ENCODE results near the gene ABI1.
A peak's percentile ranks its signal among the peaks of the same experiment; 100 is the strongest.

The ABI1 gene

GRCh38 chr10:26737730-26738129 is 123.0 kb downstream of the ABI1 start:
- TF ChIP-seq SPI1 (IDR thresholded peaks at IDR 0.05; ENCODE audit: borderline replicate concordance, low read depth), result peak; percentile 69
- TF ChIP-seq REST (IDR thresholded peaks at IDR 0.05; ENCODE audit: insufficient replicate concordance, low read depth), result no peak
- Histone ChIP-seq H3K27me3 (ENCODE audit: insufficient read depth, poor library complexity, severe bottlenecking) (no peaks in the 10 kb centered on the region), H3K4me3 (replicated peaks; ENCODE audit: insufficient read depth, low read length) (no peak overlapping the region), H3K27ac (replicated peaks) (peak overlapping the region; percentile 23; the same call in 1 of the 2 replicates)
- DNase-seq (ENCODE audit: low read depth in 1 of 2, low spot score in 1 of 2), result peak; percentile 4 to 51

DNA sequence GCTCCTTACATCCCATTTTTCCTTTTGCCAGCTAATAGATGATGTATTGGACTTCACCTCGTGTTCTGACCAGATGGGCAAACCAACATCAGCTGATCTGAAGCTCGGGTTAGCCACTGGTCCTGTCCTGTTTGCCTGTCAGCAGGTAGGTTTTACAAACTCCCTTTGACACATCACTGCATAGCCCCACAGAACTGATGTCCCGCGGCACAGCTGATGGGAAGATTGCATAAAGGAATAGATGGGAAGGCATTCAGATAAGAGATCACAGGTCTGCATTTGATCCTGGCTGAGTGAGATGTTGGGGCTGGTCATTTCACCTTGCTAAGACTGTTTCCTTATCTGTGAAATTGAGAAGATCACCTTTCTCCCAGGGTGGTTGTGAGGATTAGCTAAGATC is 125.3 kb downstream of the ABI1 start:
- TF ChIP-seq GABPA (IDR thresholded peaks at IDR 0.05; ENCODE audit: low read depth) (no peak), SPI1 (IDR thresholded peaks at IDR 0.05; ENCODE audit: borderline replicate concordance, low read depth) (no peak), POLR2AphosphoS5 (IDR thresholded peaks at IDR 0.05; ENCODE audit: low read depth) (no peak), REST (IDR thresholded peaks at IDR 0.05; ENCODE audit: insufficient replicate concordance, low read depth) (no peak)
- TF ChIP-seq, protein P1, sequence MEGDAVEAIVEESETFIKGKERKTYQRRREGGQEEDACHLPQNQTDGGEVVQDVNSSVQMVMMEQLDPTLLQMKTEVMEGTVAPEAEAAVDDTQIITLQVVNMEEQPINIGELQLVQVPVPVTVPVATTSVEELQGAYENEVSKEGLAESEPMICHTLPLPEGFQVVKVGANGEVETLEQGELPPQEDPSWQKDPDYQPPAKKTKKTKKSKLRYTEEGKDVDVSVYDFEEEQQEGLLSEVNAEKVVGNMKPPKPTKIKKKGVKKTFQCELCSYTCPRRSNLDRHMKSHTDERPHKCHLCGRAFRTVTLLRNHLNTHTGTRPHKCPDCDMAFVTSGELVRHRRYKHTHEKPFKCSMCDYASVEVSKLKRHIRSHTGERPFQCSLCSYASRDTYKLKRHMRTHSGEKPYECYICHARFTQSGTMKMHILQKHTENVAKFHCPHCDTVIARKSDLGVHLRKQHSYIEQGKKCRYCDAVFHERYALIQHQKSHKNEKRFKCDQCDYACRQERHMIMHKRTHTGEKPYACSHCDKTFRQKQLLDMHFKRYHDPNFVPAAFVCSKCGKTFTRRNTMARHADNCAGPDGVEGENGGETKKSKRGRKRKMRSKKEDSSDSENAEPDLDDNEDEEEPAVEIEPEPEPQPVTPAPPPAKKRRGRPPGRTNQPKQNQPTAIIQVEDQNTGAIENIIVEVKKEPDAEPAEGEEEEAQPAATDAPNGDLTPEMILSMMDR (IDR thresholded peaks at IDR 0.05; ENCODE audit: insufficient read depth, low read length), result no peak
- no peak overlapping the region for H3K27ac ChIP-seq (replicated peaks)
- no peak overlapping the region for H3K4me3 ChIP-seq (replicated peaks; ENCODE audit: insufficient read depth, low read length)
- no peaks in the 10 kb centered on the region for H3K27me3 ChIP-seq (ENCODE audit: insufficient read depth, poor library complexity, severe bottlenecking)
- DNase-seq (ENCODE audit: low read depth in 1 of 2, low spot score in 1 of 2), result no peak

- Histone ChIP-seq H3K4me3 (replicated peaks; ENCODE audit: insufficient read depth, low read length) (no peak overlapping the region), H3K27ac (replicated peaks) (no peak overlapping the region), H3K27me3 (ENCODE audit: insufficient read depth, poor library complexity, severe bottlenecking) (no peaks in the 10 kb centered on the region)
- no peak for TF ChIP-seq REST (IDR thresholded peaks at IDR 0.05; ENCODE audit: insufficient replicate concordance, low read depth)
- TF ChIP-seq, protein P1 (IDR thresholded peaks at IDR 0.05; ENCODE audit: insufficient read depth, low read length), result no peak
- no peak for DNase-seq (ENCODE audit: low read depth in 1 of 2, low spot score in 1 of 2)
Measured at GRCh38 chr10:26733750-26734568, 126.8 kb downstream of the ABI1 start.

All from HL-60 (cell line).